HG03521 (cell line): Measurements from ENCODE around the gene SGPP2.
"Not testable (repeated sequence)": the region's sequence is repeated elsewhere in the genome, so short reads cannot be mapped to it uniquely, and the experiment has no call there.

ENCODE experiments used
- ATAC-seq: cut with Tn5 transposase; IDR thresholded peaks from one replicate; pipeline ENCODE4 v1.9.1; 2021; ENCODE audit warnings: mild to moderate bottlenecking, moderate library complexity; ENCODE audit not compliant: unreplicated experiment

Gene SGPP2

GRCh38 chr2:222427646-222428301 lies 3.4 kb downstream of the SGPP2 start:
- peak; percentile 39 for ATAC-seq

GRCh38 chr2:222430071-222430470 lies 5.7 kb downstream of the SGPP2 start:
- ATAC-seq, result no peak

GRCh38 chr2:222430681-222431080 lies 6.3 kb downstream of the SGPP2 start:
- ATAC-seq, result no peak

GRCh38 chr2:222431869-222432268 lies 7.5 kb downstream of the SGPP2 start:
- ATAC-seq, result no peak

- ATAC-seq, result peak; percentile 75
Observed at GRCh38 chr2:222433332-222434173, 9.2 kb downstream of the SGPP2 start.

GRCh38 chr2:222434204-222434603 lies 9.9 kb downstream of the SGPP2 start:
- ATAC-seq, result peak; percentile 39

- ATAC-seq, result not testable (repeated sequence)
Observed at GRCh38 chr2:222435400-222436039, 11.2 kb downstream of the SGPP2 start.

GRCh38 chr2:222436040-222436413 lies 11.7 kb downstream of the SGPP2 start:
- no peak for ATAC-seq

- no peak for ATAC-seq
Observed at GRCh38 chr2:222439692-222440091, 15.3 kb downstream of the SGPP2 start.

- no peak for ATAC-seq
Observed at GRCh38 chr2:222440673-222441422, 16.5 kb downstream of the SGPP2 start.

GRCh38 chr2:222442665-222443064 lies 18.3 kb downstream of the SGPP2 start:
- ATAC-seq, result no peak

GRCh38 chr2:222445227-222445626 lies 20.9 kb downstream of the SGPP2 start:
- no peak for ATAC-seq

GRCh38 chr2:222447131-222447530 lies 22.8 kb downstream of the SGPP2 start:
- ATAC-seq, result no peak

- ATAC-seq, result no peak
Observed at GRCh38 chr2:222448748-222449181, 24.4 kb downstream of the SGPP2 start.

- ATAC-seq, result no peak
Observed at GRCh38 chr2:222450021-222450420, 25.7 kb downstream of the SGPP2 start.

GRCh38 chr2:222451224-222451674 lies 26.9 kb downstream of the SGPP2 start:
- ATAC-seq, result peak; percentile 100

GRCh38 chr2:222452422-222452950 lies 28.1 kb downstream of the SGPP2 start:
- ATAC-seq, result no peak

GRCh38 chr2:222456479-222457077 lies 32.2 kb downstream of the SGPP2 start:
- no peak for ATAC-seq

GRCh38 chr2:222459983-222460382 lies 35.6 kb downstream of the SGPP2 start:
- ATAC-seq, result no peak

GRCh38 chr2:222465746-222466145 lies 41.4 kb downstream of the SGPP2 start:
- no peak for ATAC-seq
